ENCODE measurements around the gene RAD51AP1. TPM values are rescaled to one million over a fixed set of nuclear protein-coding genes. Genes with fewer than 3 reads are reported as not detected.
"Not testable (repeated sequence)": the region's sequence is repeated elsewhere in the genome, so short reads cannot be mapped to it uniquely, and the experiment has no call there.

RAD51AP1 gene
- 11.1 TPM for polyA plus RNA-seq (2013, experiment 1 of 2; ENCODE audit: insufficient read length)
- 10.2 TPM for polyA plus RNA-seq (2013, experiment 2 of 2; ENCODE audit: insufficient read length)

GRCh38 chr12:4538207-4539160 is at the start of gene RAD51AP1:
Gene RAD51AP1 (plus strand): TSS chr12:4538890. CDS start chr12:4538940, 50 bp downstream.
- DNase-seq = peak; percentile 97

GRCh38 chr12:4489556-4489955 is 49.1 kb upstream of the RAD51AP1 start:
- no peak for DNase-seq

GRCh38 chr12:4490973-4491372 is 47.7 kb upstream of the RAD51AP1 start:
- DNase-seq = no peak

- no peak for DNase-seq
These were observed 42.4 kb upstream of the RAD51AP1 start for GRCh38 chr12:4496145-4496838.

GRCh38 chr12:4499186-4499585 is 39.5 kb upstream of the RAD51AP1 start:
- DNase-seq = no peak

- peak; percentile 32 for DNase-seq
These were observed 33.2 kb upstream of the RAD51AP1 start for GRCh38 chr12:4505376-4505986.

GRCh38 chr12:4506430-4506829 is 32.3 kb upstream of the RAD51AP1 start:
- DNase-seq = no peak

GRCh38 chr12:4506870-4507269 is 31.8 kb upstream of the RAD51AP1 start:
- DNase-seq = peak; percentile 38

GRCh38 chr12:4508503-4508902 is 30.2 kb upstream of the RAD51AP1 start:
- not testable (repeated sequence) for DNase-seq

- not testable (repeated sequence) for DNase-seq
These were observed 29.4 kb upstream of the RAD51AP1 start for GRCh38 chr12:4509269-4509668.

- peak; percentile 68 for DNase-seq
These were observed 20.5 kb upstream of the RAD51AP1 start for GRCh38 chr12:4518106-4518728.

GRCh38 chr12:4523443-4523842 is 15.2 kb upstream of the RAD51AP1 start:
- not testable (repeated sequence) for DNase-seq

GRCh38 chr12:4526923-4527546 is 11.7 kb upstream of the RAD51AP1 start:
- no peak for DNase-seq

GRCh38 chr12:4530160-4530559 is 8.5 kb upstream of the RAD51AP1 start:
- no peak for DNase-seq

GRCh38 chr12:4530982-4531586 is 7.6 kb upstream of the RAD51AP1 start:
- DNase-seq = no peak

- DNase-seq = no peak
These were observed 3.6 kb upstream of the RAD51AP1 start for GRCh38 chr12:4535092-4535491.

- DNase-seq = no peak
These were observed 2.8 kb upstream of the RAD51AP1 start for GRCh38 chr12:4535871-4536270.

- DNase-seq = no peak
These were observed 629 bp downstream of the RAD51AP1 start for GRCh38 chr12:4539167-4539870.

GRCh38 chr12:4540170-4540569 is 1.5 kb downstream of the RAD51AP1 start:
- DNase-seq = no peak

- DNase-seq = no peak
These were observed 1.9 kb downstream of the RAD51AP1 start for GRCh38 chr12:4540638-4541037.

- DNase-seq = no peak
These were observed 6.5 kb downstream of the RAD51AP1 start for GRCh38 chr12:4545195-4545594.

Data from fibroblast of skin of abdomen (primary cell).